Measurements from ENCODE around the gene EFNB3. TPM values are rescaled to one million over a fixed set of nuclear protein-coding genes. Genes with fewer than 3 reads are reported as not detected.

EFNB3 gene
- total and polyA plus RNA-seq, 12 donors: 0.26 to 4.3 (median 1.2) TPM; not detected in 1

- no peaks in the 10 kb centered on the region for H3K36me3 ChIP-seq (replicated peaks in 1 of 2)
- peaks cover 11 to 14% of the 10 kb centered on the region in 2 donors for H3K4me1 ChIP-seq (replicated peaks in 1 of 2)
- no peak overlapping the region for H3K27ac ChIP-seq
- intact Hi-C loops (cut with DNase I): no loop called here
- no peak overlapping the region for H3K4me3 ChIP-seq
- TF ChIP-seq POLR2A (IDR thresholded peaks at IDR 0.05): no peak
- no peak for TF ChIP-seq CTCF (IDR thresholded peaks at IDR 0.05)
- no peak for DNase-seq
- no peaks in the 10 kb centered on the region for H3K27me3 ChIP-seq
- WGBS, 4 donors: 67 to 80% (median 73%) methylated on average over 5 to 9 of the region's 9 CpGs
- H3K9me3 ChIP-seq (replicated peaks in 1 of 3): no peaks in the 10 kb centered on the region
Observed at GRCh38 chr17:7719661-7720060, 14.7 kb downstream of the EFNB3 start.

- Histone ChIP-seq H3K4me3 (no peak overlapping the region), H3K36me3 (replicated peaks in 1 of 2) (no peaks in the 10 kb centered on the region), H3K27ac (no peak overlapping the region), H3K4me1 (replicated peaks in 1 of 2) (peaks cover 11 to 14% of the 10 kb centered on the region in 2 donors), H3K27me3 (no peaks in the 10 kb centered on the region), H3K9me3 (replicated peaks in 1 of 3) (no peaks in the 10 kb centered on the region)
- no peak for TF ChIP-seq POLR2A (IDR thresholded peaks at IDR 0.05)
- no peak for TF ChIP-seq CTCF (IDR thresholded peaks at IDR 0.05)
- no peak for DNase-seq
- 54 to 68% (median 65%) methylated on average over 4 of the region's 4 CpGs for WGBS, 4 donors
- intact Hi-C loops (cut with DNase I): no loop called here
Observed at GRCh38 chr17:7720125-7720524, 15.1 kb downstream of the EFNB3 start.

GRCh38 chr17:7721612-7722011 lies 16.6 kb downstream of the EFNB3 start:
- H3K27ac ChIP-seq: no peak overlapping the region
- H3K4me1 ChIP-seq (replicated peaks in 1 of 2): peaks cover 8 to 12% of the 10 kb centered on the region in 2 donors
- intact Hi-C loops (cut with DNase I): no loop called here
- H3K9me3 ChIP-seq (replicated peaks in 1 of 3): no peaks in the 10 kb centered on the region
- TF ChIP-seq POLR2A (IDR thresholded peaks at IDR 0.05) (no peak), CTCF (IDR thresholded peaks at IDR 0.05) (no peak)
- no peak overlapping the region for H3K4me3 ChIP-seq
- H3K27me3 ChIP-seq: peaks cover 6% of the 10 kb centered on the region
- WGBS, 4 donors: 75 to 92% (median 84%) methylated on average over 2 of the region's 2 CpGs
- no peaks in the 10 kb centered on the region for H3K36me3 ChIP-seq (replicated peaks in 1 of 2)
- no peak for DNase-seq

- no peaks in the 10 kb centered on the region for H3K4me1 ChIP-seq (replicated peaks in 1 of 2)
- H3K4me3 ChIP-seq: no peak overlapping the region
- WGBS, 4 donors: 63 to 77% (median 73%) methylated on average over 3 of the region's 3 CpGs
- intact Hi-C loops (cut with DNase I): no loop called here
- no peaks in the 10 kb centered on the region for H3K36me3 ChIP-seq (replicated peaks in 1 of 2)
- no peak for DNase-seq
- no peak overlapping the region for H3K27ac ChIP-seq
- TF ChIP-seq CTCF (IDR thresholded peaks at IDR 0.05) (no peak), POLR2A (IDR thresholded peaks at IDR 0.05) (no peak)
- H3K9me3 ChIP-seq (replicated peaks in 1 of 3): no peaks in the 10 kb centered on the region
- H3K27me3 ChIP-seq: peaks cover 17% of the 10 kb centered on the region
Observed at GRCh38 chr17:7727886-7728285, 22.9 kb downstream of the EFNB3 start.
